GM23248 (cell line): ENCODE measurements around the gene HSBP1. TPM values are rescaled to one million over a fixed set of nuclear protein-coding genes. Genes with fewer than 3 reads are reported as not detected.

Source experiments
- DNase-seq: peaks from one replicate; pipeline ENCODE4 v3.0.0-alpha.2; 2015
- H2AFZ ChIP-seq: fragments of 200-600 bp; sonication (generic); 2 replicates; pipeline ENCODE4 v1.6.1; 2016; ENCODE audit warnings: antibody characterized with exemption
- H3F3A ChIP-seq: fragments of 200-600 bp; sonication (generic); 2 replicates; pipeline ENCODE4 v1.6.1; 2016; ENCODE audit warnings: mild to moderate bottlenecking, antibody characterized with exemption, mixed run types; ENCODE audit not compliant: insufficient read depth
- H3K27ac ChIP-seq: fragments of 200-600 bp; sonication (generic); 2 replicates; pipeline ENCODE4 v1.5.1; 2016; ENCODE audit warnings: mild to moderate bottlenecking
- H3K27me3 ChIP-seq: fragments of 200-600 bp; sonication (generic); replicated peaks from 2 replicates; pipeline ENCODE4 v1.6.1; 2016; ENCODE audit warnings: mild to moderate bottlenecking; ENCODE audit not compliant: insufficient read depth
- H3K36me3 ChIP-seq: fragments of 200-600 bp; sonication (generic); 2 replicates; pipeline ENCODE4 v1.6.1; 2016; ENCODE audit warnings: low read depth, mild to moderate bottlenecking
- H3K4me1 ChIP-seq: fragments of 200-600 bp; sonication (generic); 2 replicates; pipeline ENCODE4 v1.6.1; 2016; ENCODE audit warnings: mild to moderate bottlenecking; ENCODE audit not compliant: insufficient read depth
- H3K4me2 ChIP-seq: fragments of 200-600 bp; sonication (generic); one replicate; pipeline ENCODE4 v1.6.1; 2016; ENCODE audit warnings: mild to moderate bottlenecking; ENCODE audit not compliant: unreplicated experiment
- H3K4me3 ChIP-seq: fragments of 200-600 bp; sonication (generic); 2 replicates; pipeline ENCODE4 v1.5.1; 2016; ENCODE audit warnings: mild to moderate bottlenecking
- H3K79me2 ChIP-seq: fragments of 200-600 bp; sonication (generic); 2 replicates; pipeline ENCODE4 v1.6.1; 2016; ENCODE audit warnings: mild to moderate bottlenecking; ENCODE audit not compliant: insufficient read depth
- H3K9ac ChIP-seq: fragments of 200-600 bp; sonication (generic); 2 replicates; pipeline ENCODE4 v1.6.1; 2016; ENCODE audit warnings: mild to moderate bottlenecking
- H3K9me2 ChIP-seq: fragments of 200-600 bp; sonication (generic); 2 replicates; pipeline ENCODE4 v1.6.1; 2016; ENCODE audit warnings: mixed run types, mild to moderate bottlenecking, moderate library complexity; ENCODE audit not compliant: insufficient read depth
- H3K9me3 ChIP-seq: fragments of 200-600 bp; sonication (generic); one replicate; pipeline ENCODE4 v1.6.1; 2017; ENCODE audit warnings: low read depth
- H4K20me1 ChIP-seq: fragments of 200-600 bp; sonication (generic); 2 replicates; pipeline ENCODE4 v1.6.0; 2016; ENCODE audit not compliant: insufficient read depth
- EZH2 ChIP-seq: fragments of 200-600 bp; sonication (generic); IDR thresholded peaks from 2 replicates; pipeline ENCODE4 v1.6.1; 2018; ENCODE audit warnings: antibody characterized with exemption, mild to moderate bottlenecking; ENCODE audit not compliant: insufficient read depth, poor library complexity, severe bottlenecking
- EZH2phosphoT487 ChIP-seq: fragments of 200-600 bp; sonication (generic); IDR thresholded peaks from 2 replicates; pipeline ENCODE4 v1.6.1; 2018; ENCODE audit warnings: antibody characterized with exemption, moderate library complexity, mild to moderate bottlenecking, low read depth; ENCODE audit not compliant: insufficient read depth
- WGBS, 2 experiments: methylation state at CpG; one replicate each; pipeline ENCODE4 v1.1.6; 2015 to 2017; ENCODE audit warnings: low lambda C conversion rate in 2 of 2, low coverage in 1 of 2; ENCODE audit errors: missing lambda C conversion rate in 2 of 2; 5-methylcytosine and 5-hydroxymethylcytosine counted together
- in situ Hi-C: fragments of 300-500 bp; cut with MboI; formaldehyde crosslinking; loops from 2 replicates; pipeline ENCODE4 v1.15.0; 2020
- polyA plus RNA-seq: library from polyadenylated mRNA; unstranded; fragments of >200 nt; fragmentation: Nextera tagmentation; extraction: Ambion mirVana; gene quantifications from 2 replicates; pipeline ENCODE4 v1.2.1, GENCODE V29; 2016
- total RNA-seq: library from RNA; depleted of rRNA; stranded (reverse); fragments of >200 nt; shearing (Covaris generic); gene quantifications from 2 replicates; pipeline ENCODE4 v1.2.3, GENCODE V29; 2014

Gene HSBP1
- total and polyA plus RNA-seq, 2 experiments from 2014 or later = 32.2 to 405 TPM

GRCh38 chr16:83799336-83799735, 8.4 kb upstream of the HSBP1 start:
- Histone ChIP-seq H3K79me2 (no peaks in the 10 kb centered on the region), H4K20me1 (no peaks in the 10 kb centered on the region), H3F3A (no peaks in the 10 kb centered on the region), H3K27ac (no peak overlapping the region), H3K4me3 (no peak overlapping the region), H2AFZ (no peak overlapping the region), H3K36me3 (no peaks in the 10 kb centered on the region), H3K9me2 (no peaks in the 10 kb centered on the region), H3K9ac (no peak overlapping the region), H3K9me3 (no peaks in the 10 kb centered on the region), H3K4me1 (0 out of 2 replicates have a peak, but pooled peaks cover 6% of the 10 kb centered on the region), H3K4me2 (no peak overlapping the region), H3K27me3 (no peaks in the 10 kb centered on the region)
- 62 to 76% methylated on average over 1 of the region's 1 CpG for WGBS, 2 experiments
- in situ Hi-C loops = no loop called here
- no peak for DNase-seq
- TF ChIP-seq EZH2phosphoT487 (no peak), EZH2 (no peak)

DNA sequence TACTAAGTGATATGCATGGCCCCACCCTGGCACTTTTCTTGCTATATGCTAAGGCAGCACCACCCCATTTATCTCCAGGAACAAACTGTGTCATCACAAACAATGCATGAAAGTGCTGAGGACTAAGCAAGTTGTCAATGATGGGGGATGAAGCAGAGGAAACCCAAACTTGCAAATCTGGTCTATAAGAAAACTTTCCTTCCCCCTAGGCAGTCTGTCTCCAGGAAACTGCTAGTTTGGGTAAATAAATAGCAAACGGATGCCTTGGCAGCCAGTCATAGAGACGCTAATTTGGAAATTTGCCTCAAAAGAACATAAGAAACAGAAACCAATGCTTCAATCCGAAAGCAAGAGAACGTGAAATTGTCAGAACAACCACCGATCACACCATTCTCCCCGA, 5.6 kb upstream of the HSBP1 start:
- H3K36me3 ChIP-seq = no peaks in the 10 kb centered on the region
- H2AFZ ChIP-seq = peak overlapping the region; percentile 71
- TF ChIP-seq EZH2 = no peak
- TF ChIP-seq EZH2phosphoT487 = no peak
- H4K20me1 ChIP-seq = no peaks in the 10 kb centered on the region
- H3K27me3 ChIP-seq = no peaks in the 10 kb centered on the region
- H3K79me2 ChIP-seq = no peaks in the 10 kb centered on the region
- peak overlapping the region; percentile 27 for H3K27ac ChIP-seq
- peak overlapping the region; percentile 79 for H3K4me2 ChIP-seq
- no peaks in the 10 kb centered on the region for H3F3A ChIP-seq
- H3K9ac ChIP-seq = peak overlapping the region; percentile 71
- DNase-seq = peak; percentile 93
- peak overlapping the region; percentile 71 for H3K4me3 ChIP-seq
- no peaks in the 10 kb centered on the region for H3K9me3 ChIP-seq
- H3K4me1 ChIP-seq = 0 out of 2 replicates have a peak, but pooled peaks cover 6% of the 10 kb centered on the region
- WGBS, 2 experiments = 3% methylated on average over 6 of the region's 6 CpGs
- H3K9me2 ChIP-seq = no peaks in the 10 kb centered on the region
- in situ Hi-C loops = no loop called here

DNA sequence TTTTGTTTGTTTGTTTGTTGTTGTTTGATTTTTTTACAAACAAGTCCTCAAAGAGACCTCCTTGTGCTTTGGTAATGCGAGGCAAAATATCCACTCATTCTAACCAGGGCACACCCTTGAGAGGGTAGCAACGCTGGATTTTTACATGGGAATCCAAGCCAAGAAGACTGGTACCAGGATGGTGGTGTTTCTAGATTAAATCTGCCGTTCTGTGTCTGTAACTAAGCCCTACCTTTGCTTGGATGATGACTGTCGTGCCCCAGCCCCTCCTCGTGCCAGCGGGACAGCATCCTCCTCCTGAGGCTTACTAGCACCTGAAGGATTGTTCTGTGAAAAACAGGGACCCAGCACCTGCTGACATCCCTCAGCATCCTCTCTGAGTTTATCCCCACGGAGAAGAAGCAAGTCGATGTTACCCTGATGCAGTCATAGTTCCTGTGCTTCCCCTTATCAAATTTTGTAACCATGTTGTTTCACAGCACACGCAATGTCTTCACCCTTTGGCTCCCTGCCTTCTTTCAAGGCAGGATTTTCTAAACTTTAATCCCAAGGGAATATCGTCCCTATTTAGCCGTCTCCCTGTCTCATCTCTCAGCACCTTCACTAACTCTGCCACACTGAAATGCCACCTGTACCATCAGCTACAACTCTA, 5.1 kb upstream of the HSBP1 start:
- Histone ChIP-seq H3K27ac (peak overlapping the region; percentile 27), H3K9me3 (no peaks in the 10 kb centered on the region), H2AFZ (peak overlapping the region; percentile 71), H4K20me1 (no peaks in the 10 kb centered on the region), H3K27me3 (no peaks in the 10 kb centered on the region), H3K36me3 (no peaks in the 10 kb centered on the region), H3K9ac (peak overlapping the region; percentile 71), H3K79me2 (no peaks in the 10 kb centered on the region), H3K4me3 (peak overlapping the region; percentile 71), H3K9me2 (no peaks in the 10 kb centered on the region), H3F3A (no peaks in the 10 kb centered on the region), H3K4me2 (peak overlapping the region; percentile 79), H3K4me1 (0 out of 2 replicates have a peak, but pooled peaks cover 6% of the 10 kb centered on the region)
- WGBS, 2 experiments = 47 to 53% methylated on average over 11 of the region's 11 CpGs
- in situ Hi-C loops = no loop called here
- TF ChIP-seq EZH2 (no peak), EZH2phosphoT487 (no peak)
- DNase-seq = no peak

- no peak overlapping the region for H2AFZ ChIP-seq
- H3K4me1 ChIP-seq = 0 out of 2 replicates have a peak, but pooled peaks cover 6% of the 10 kb centered on the region
- WGBS, 2 experiments = 78 to 92% methylated on average over 3 of the region's 3 CpGs
Observed at GRCh38 chr16:83803811-83804210, 4.0 kb upstream of the HSBP1 start.

More at GRCh38 chr16:83803811-83804210, 4.0 kb upstream of the HSBP1 start:
- Histone ChIP-seq H3K27me3 (no peaks in the 10 kb centered on the region), H3K27ac (no peak overlapping the region), H3K9ac (no peak overlapping the region), H3K9me3 (no peaks in the 10 kb centered on the region), H3K36me3 (no peaks in the 10 kb centered on the region), H3K4me2 (no peak overlapping the region), H3K9me2 (no peaks in the 10 kb centered on the region), H3K79me2 (peaks cover 9% of the 10 kb centered on the region), H3K4me3 (no peak overlapping the region), H3F3A (no peaks in the 10 kb centered on the region), H4K20me1 (no peaks in the 10 kb centered on the region)
- TF ChIP-seq EZH2phosphoT487 (no peak), EZH2 (no peak)
- no peak for DNase-seq
- in situ Hi-C loops = no loop called here
